K562 (cell line): ENCODE measurements around the gene EPHB2. TPM values are rescaled to one million over a fixed set of nuclear protein-coding genes. Genes with fewer than 3 reads are reported as not detected.

Experiments
- ATF7 ChIP-seq: fragments of 450-650 bp; IDR thresholded peaks from 2 replicates; pipeline ENCODE4 v1.7.1; 2014; ENCODE audit warnings: mild to moderate bottlenecking, moderate library complexity
- CCAR2 ChIP-seq: fragments of 200-400 bp; formaldehyde crosslinking; IDR thresholded peaks from 2 replicates; pipeline ENCODE4 v1.6.1; 2017; ENCODE audit warnings: mild to moderate bottlenecking, low read depth, low read length
- CEBPZ ChIP-seq: fragments of 150-350 bp; IDR thresholded peaks from 2 replicates; pipeline ENCODE4 v1.6.1; 2014; ENCODE audit warnings: low read depth, mild to moderate bottlenecking, low read length, borderline replicate concordance
- CGGBP1 ChIP-seq: fragments of 250-450 bp; sonication (Bioruptor Pico); IDR thresholded peaks from 2 replicates; pipeline ENCODE4 v1.9.0; 2021; ENCODE audit warnings: mild to moderate bottlenecking
- CHD1 ChIP-seq: fragments of 200-600 bp; sonication (generic); IDR thresholded peaks from one replicate; pipeline ENCODE4 v1.6.1; 2012; ENCODE audit warnings: mild to moderate bottlenecking, moderate library complexity, low read length, inconsistent platforms
- ETV6 ChIP-seq, 3 experiments: fragments of 150-350 bp in 1 of 3; sonication (generic) in 1 of 3; formaldehyde crosslinking in 1 of 3; IDR thresholded peaks; 2 replicates each; pipeline versions ENCODE4 v1.6.1 to v1.8.0; 2014 to 2022; ENCODE audit warnings: borderline replicate concordance in 2 of 3, low read depth in 2 of 3, antibody characterized with exemption in 1 of 3, low read length in 1 of 3, mild to moderate bottlenecking in 1 of 3, missing genetic modification reagents in 1 of 3
- HDAC2 ChIP-seq: fragments of 450-650 bp; IDR thresholded peaks from 2 replicates; pipeline ENCODE4 v1.6.1; 2016; ENCODE audit warnings: mild to moderate bottlenecking
- HMBOX1 ChIP-seq: sonication (generic); IDR thresholded peaks from 2 replicates; pipeline ENCODE4 v1.6.1; 2016
- HMGN3 ChIP-seq: IDR thresholded peaks from 2 replicates; pipeline ENCODE4 v1.6.1; 2011; ENCODE audit warnings: borderline replicate concordance, low read depth, mild to moderate bottlenecking, mixed read lengths, low read length; ENCODE audit not compliant: insufficient read length; ENCODE audit errors: extremely low read depth
- JUN ChIP-seq, 2 experiments: sonication (generic) in 1 of 2; formaldehyde crosslinking in 1 of 2; IDR thresholded peaks; 2 replicates each; pipeline versions ENCODE4 v1.6.1 to v1.8.0; 2012 to 2022; ENCODE audit warnings: borderline replicate concordance in 2 of 2, mild to moderate bottlenecking in 2 of 2, improper control_type of control experiment in 1 of 2, low read depth in 1 of 2, low read length in 1 of 2, missing genetic modification reagents in 1 of 2
- KHSRP ChIP-seq: fragments of 450-650 bp; IDR thresholded peaks from 2 replicates; pipeline ENCODE4 v1.6.1; 2017
- MEIS2 ChIP-seq: fragments of 450-650 bp; IDR thresholded peaks from 2 replicates; pipeline ENCODE4 v1.6.1; 2014; ENCODE audit warnings: mild to moderate bottlenecking; ENCODE audit not compliant: partially characterized antibody
- NFYB ChIP-seq: IDR thresholded peaks from 2 replicates; pipeline ENCODE4 v1.6.1; 2011; ENCODE audit warnings: mild to moderate bottlenecking, moderate library complexity; ENCODE audit not compliant: insufficient read length; ENCODE audit errors: extremely low read depth
- NUFIP1 ChIP-seq: fragments of 450-650 bp; IDR thresholded peaks from 2 replicates; pipeline ENCODE4 v1.6.1; 2018; ENCODE audit not compliant: partially characterized antibody
- POLR2AphosphoS2 ChIP-seq: IDR thresholded peaks from 2 replicates; pipeline ENCODE4 v1.6.1; 2012; ENCODE audit warnings: low read length, improper control_type of control experiment
- SP1 ChIP-seq: sonication (generic); formaldehyde crosslinking; IDR thresholded peaks from 2 replicates; pipeline ENCODE4 v1.8.1; 2022; ENCODE audit warnings: mild to moderate bottlenecking, missing genetic modification reagents
- SP2 ChIP-seq: IDR thresholded peaks from 2 replicates; pipeline ENCODE4 v1.6.1; 2011; ENCODE audit warnings: mild to moderate bottlenecking, low read depth, low read length, moderate library complexity; ENCODE audit not compliant: poor library complexity, severe bottlenecking; ENCODE audit errors: extremely low read depth
- U2AF2 ChIP-seq: fragments of 200-400 bp; formaldehyde crosslinking; optimal IDR thresholded peaks from 2 replicates; pipeline ENCODE3; 2017; ENCODE audit warnings: low read depth, mild to moderate bottlenecking, low read length
- ZNF121 ChIP-seq: sonication (generic); formaldehyde crosslinking; conservative IDR thresholded peaks from 2 replicates; pipeline ENCODE4 v1.8.0; 2022; ENCODE audit warnings: missing genetic modification reagents
- ZNF174 ChIP-seq: fragments of 250-450 bp; sonication (Bioruptor Pico); IDR thresholded peaks from 2 replicates; pipeline ENCODE4 v1.4.0; 2020; ENCODE audit warnings: mild to moderate bottlenecking
- ZNF224 ChIP-seq: sonication (generic); formaldehyde crosslinking; IDR thresholded peaks from 2 replicates; pipeline ENCODE4 v1.8.0; 2022; ENCODE audit warnings: mild to moderate bottlenecking, missing genetic modification reagents
- ZNF431 ChIP-seq: sonication (generic); formaldehyde crosslinking; IDR thresholded peaks from 2 replicates; pipeline ENCODE4 v1.8.0; 2022; ENCODE audit warnings: mild to moderate bottlenecking, missing genetic modification reagents
- ZNF830 ChIP-seq: fragments of 250-450 bp; sonication (Bioruptor Pico); IDR thresholded peaks from 2 replicates; pipeline ENCODE4 v1.5.0; 2021; ENCODE audit warnings: mild to moderate bottlenecking
- polyA plus RNA-seq, 8 experiments: library from polyadenylated mRNA; depleted of rRNA in 4 of 8; stranded (reverse) in 5 of 8; unstranded in 3 of 8; fragments of >200 nt; fragmentation: Nextera tagmentation in 2 of 8; fragmentation: Illumina TruSeq in 1 of 8; extraction: Ambion mirVana in 2 of 8; extraction: Trizol in 1 of 8; gene quantifications; 2 replicates each; pipeline versions ENCODE4 v1.2.1 to v1.2.3, GENCODE V29; 2011 to 2014; ENCODE audit warnings: inconsistent platforms in 1 of 8, missing spikeins in 1 of 8
- total RNA-seq, 7 experiments: library from RNA; depleted of rRNA in 6 of 7; stranded (reverse); fragments of >200 nt in 6 of 7; fragmentation: Illumina TruSeq in 2 of 7; extraction: Trizol in 2 of 7; gene quantifications; 2 replicates each; pipeline versions ENCODE4 v1.2.1 to v1.2.3, GENCODE V29; 2011 to 2021; ENCODE audit warnings: low replicate concordance in 1 of 7
- TF ChIP-seq, protein P1 (sequence below): fragments of 450-650 bp; IDR thresholded peaks from 2 replicates; pipeline ENCODE4 v1.6.1; 2017; ENCODE audit warnings: mild to moderate bottlenecking, moderate library complexity

The EPHB2 gene
- total and polyA plus RNA-seq, 9 of the 15 experiments (the other 6 are each of a cell fraction or from before 2014, with no cell fraction given): not detected

DNA sequence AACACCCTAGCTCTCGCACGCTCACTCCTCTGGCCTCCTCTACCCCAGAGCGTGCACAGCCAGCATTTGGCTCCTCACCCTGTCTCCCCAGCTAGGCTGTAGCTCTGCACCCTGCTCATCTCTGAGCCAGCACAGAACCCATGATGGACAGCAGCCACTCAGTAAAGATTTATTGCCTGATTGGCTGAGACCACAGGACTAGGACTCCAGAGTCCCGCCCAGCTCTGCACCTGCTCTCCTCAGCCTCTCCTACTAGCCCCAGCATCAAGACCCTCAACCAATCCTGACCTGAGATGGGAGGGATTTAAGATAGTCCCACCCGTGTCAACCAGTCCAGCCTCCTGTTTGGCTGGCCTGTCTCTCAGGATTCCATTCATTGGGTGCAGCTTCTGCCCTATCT lies 48.3 kb upstream of the EPHB2 start (continued):
- TF ChIP-seq JUN (IDR thresholded peaks at IDR 0.05; ENCODE audit: borderline replicate concordance, low read depth, low read length) (no peak), JUN (CRISPR knock-in tag; IDR thresholded peaks at IDR 0.05; ENCODE audit: borderline replicate concordance) (no peak), NFYB (peak; percentile 38), MEIS2 (peak; percentile 79), U2AF2 (no peak), HMGN3 (no peak), ZNF121 (CRISPR knock-in tag) (peak; percentile 54; the same call in 1 of the 2 replicates), CCAR2 (no peak), ETV6 (IDR thresholded peaks at IDR 0.05; ENCODE audit: borderline replicate concordance in 1 of 2, low read depth in 2 of 2, low read length in 1 of 2) (no peak), ETV6 (CRISPR knock-in tag; IDR thresholded peaks at IDR 0.05; ENCODE audit: borderline replicate concordance) (no peak), KHSRP (no peak), ZNF174 (no peak), ZNF830 (CRISPR knock-in tag) (no peak), HDAC2 (no peak), SP1 (CRISPR knock-in tag) (no peak), HMBOX1 (no peak), NUFIP1 (no peak), CHD1 (no peak), ZNF224 (CRISPR knock-in tag) (no peak), ATF7 (no peak), SP2 (peak; percentile 42), ZNF431 (CRISPR knock-in tag) (no peak), CGGBP1 (no peak), CEBPZ (peak; percentile 58; the same call in 1 of the 2 replicates), POLR2AphosphoS2 (no peak)
- TF ChIP-seq, protein P1, sequence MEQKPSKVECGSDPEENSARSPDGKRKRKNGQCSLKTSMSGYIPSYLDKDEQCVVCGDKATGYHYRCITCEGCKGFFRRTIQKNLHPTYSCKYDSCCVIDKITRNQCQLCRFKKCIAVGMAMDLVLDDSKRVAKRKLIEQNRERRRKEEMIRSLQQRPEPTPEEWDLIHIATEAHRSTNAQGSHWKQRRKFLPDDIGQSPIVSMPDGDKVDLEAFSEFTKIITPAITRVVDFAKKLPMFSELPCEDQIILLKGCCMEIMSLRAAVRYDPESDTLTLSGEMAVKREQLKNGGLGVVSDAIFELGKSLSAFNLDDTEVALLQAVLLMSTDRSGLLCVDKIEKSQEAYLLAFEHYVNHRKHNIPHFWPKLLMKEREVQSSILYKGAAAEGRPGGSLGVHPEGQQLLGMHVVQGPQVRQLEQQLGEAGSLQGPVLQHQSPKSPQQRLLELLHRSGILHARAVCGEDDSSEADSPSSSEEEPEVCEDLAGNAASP: no peak
